Hindlimb muscle (tissue), 1 donor: Measurements from ENCODE around the gene SLC12A3. TPM values are rescaled to one million over a fixed set of nuclear protein-coding genes. Genes with fewer than 3 reads are reported as not detected.
"Not testable (repeated sequence)": the region's sequence is repeated elsewhere in the genome, so short reads cannot be mapped to it uniquely, and the experiment has no call there.

ENCODE experiments used
- DNase-seq: peaks from one replicate; pipeline ENCODE4 v3.0.0-alpha.2; 2013
- polyA plus RNA-seq: library from polyadenylated mRNA; unstranded; fragments of 120-200 nt; gene quantifications from one replicate; pipeline ENCODE4 v1.2.1, GENCODE V29; 2013; ENCODE audit not compliant: insufficient read length

The SLC12A3 gene
- polyA plus RNA-seq, 1 donor: 0.05 TPM

- DNase-seq: no peak
These were observed 5.4 kb downstream of the SLC12A3 start for GRCh38 chr16:56870276-56870888.

DNA sequence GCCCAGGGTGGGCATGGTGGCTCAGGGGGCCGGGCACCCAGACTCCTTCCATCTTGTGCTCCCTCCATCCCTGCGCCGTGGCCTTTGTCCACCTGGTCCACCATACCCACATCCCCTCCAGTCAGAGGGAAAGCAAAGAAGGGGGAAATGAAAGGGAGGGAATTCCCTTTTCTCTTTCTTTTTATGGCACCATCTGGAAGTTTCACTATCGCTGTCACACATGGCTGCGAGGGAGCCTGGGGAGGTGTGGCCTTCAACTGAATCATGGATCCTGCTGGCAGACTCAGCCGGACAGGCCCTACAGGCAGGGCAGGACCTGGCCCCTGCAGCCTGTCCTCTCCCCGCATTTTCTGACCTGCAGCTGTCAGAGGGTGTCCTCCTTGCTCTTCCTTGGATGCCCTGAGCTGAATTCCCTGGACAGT, 6.2 kb downstream of the SLC12A3 start:
- no peak for DNase-seq

- DNase-seq: no peak
These were observed 7.9 kb downstream of the SLC12A3 start for GRCh38 chr16:56872863-56873391.

DNA sequence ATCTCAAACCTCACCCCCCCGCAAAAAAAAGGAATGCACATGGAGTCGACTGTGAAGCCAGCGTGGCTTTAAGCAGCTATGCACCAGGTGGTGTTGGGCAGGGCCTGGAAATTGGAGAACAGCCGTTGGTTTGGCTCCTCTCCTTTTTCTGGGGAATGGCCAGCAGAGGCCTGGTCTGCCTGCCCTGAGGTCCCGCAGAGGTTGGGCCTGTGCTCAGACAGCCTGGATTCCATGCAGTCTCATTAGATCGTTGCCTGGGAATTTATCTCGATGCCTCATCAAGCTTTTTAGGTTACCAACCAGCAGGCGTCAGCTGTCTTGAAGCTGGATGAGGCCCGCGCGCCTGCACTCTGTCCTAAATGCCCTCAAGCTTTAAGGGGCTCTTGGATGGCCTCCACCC, 9.8 kb downstream of the SLC12A3 start:
- DNase-seq: no peak

DNA sequence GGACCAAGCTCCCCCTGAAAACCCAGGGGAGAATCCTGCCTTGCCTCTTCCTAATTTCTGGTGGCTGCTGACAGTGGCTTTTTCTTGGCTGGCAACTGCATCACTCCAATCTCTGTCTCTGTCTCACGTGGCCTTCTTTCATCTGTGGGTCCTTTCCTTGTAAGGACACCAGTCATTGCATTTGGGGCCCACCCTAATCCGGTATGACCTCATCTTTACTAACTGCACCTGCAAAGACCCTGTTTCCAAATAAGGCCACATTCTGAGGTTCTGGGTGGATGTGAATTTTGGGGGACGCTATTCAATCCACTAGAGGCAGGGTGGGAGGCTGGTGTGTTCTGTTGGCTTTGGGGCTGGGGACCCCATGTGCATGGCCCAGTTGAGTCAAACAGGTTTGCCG, 11.0 kb downstream of the SLC12A3 start:
- no peak for DNase-seq

GRCh38 chr16:56877486-56878182, 12.6 kb downstream of the SLC12A3 start:
- no peak for DNase-seq

DNA sequence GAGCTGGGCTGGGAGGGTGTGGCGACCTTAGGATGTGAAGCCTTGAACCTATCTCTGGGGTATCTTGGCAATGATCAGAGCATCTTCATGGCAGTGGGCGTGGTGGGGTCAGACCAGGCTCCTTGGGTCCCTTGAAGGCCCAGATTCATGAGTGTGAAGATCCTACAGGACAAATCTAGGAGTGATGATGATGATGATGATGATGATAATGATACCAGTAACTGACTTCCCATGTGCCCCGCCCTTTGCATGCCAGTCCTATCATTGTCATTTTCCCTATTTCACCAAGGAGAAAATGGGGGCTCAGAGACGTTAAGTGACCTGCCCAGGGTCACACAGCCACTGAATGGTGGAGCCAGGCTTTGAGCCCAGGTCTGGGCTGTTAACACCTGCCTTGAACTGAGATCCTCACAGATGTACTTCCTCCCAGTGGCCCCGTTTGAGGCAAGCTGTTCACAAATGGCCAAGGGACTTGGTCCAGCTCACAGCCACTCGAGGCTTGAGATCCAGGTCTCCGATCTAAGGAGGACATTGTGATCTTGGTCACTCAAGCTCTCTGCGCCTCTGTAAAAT, 13.4 kb downstream of the SLC12A3 start:
- DNase-seq: no peak

DNA sequence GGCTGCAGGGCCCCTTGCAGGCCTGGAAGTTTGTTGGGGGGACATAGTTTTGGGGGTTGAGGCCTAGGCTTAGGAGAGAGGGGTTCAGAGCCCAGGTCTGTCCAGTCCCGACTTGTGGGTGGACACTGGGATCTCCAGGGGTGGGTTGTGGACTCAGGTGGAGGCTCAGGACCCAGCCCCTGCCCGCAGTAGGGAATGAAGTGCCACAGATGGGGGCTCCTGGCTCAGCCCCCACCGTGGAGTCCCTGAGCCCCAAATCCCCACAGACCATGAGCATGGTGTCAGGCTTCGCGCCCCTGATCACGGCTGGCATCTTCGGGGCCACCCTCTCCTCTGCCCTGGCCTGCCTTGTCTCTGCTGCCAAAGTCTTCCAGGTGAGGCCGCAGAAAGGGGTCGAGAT, 14.3 kb downstream of the SLC12A3 start:
- DNase-seq: no peak

GRCh38 chr16:56880176-56880575, 15.2 kb downstream of the SLC12A3 start:
- no peak for DNase-seq

DNA sequence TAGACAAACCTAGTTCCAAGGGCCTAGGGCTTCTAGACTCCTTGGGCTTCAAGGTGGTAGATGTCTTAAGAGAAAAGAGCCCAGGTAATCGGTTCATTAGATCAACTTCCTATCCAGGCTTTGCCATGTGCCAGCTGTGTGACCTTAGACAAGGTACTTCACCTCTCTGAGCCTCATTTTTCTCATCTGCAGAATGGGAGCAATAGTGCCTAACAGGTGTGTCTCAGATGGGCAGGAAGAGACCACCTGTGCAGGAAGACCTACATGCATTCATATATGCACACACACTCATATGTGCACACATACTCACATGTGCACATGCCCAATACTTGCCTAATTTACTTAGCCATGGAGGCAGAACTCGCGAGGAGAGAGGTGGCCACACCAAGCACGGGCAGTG, 15.7 kb downstream of the SLC12A3 start:
- no peak for DNase-seq

- no peak for DNase-seq
These were observed 17.2 kb downstream of the SLC12A3 start for GRCh38 chr16:56882077-56882800.

DNA sequence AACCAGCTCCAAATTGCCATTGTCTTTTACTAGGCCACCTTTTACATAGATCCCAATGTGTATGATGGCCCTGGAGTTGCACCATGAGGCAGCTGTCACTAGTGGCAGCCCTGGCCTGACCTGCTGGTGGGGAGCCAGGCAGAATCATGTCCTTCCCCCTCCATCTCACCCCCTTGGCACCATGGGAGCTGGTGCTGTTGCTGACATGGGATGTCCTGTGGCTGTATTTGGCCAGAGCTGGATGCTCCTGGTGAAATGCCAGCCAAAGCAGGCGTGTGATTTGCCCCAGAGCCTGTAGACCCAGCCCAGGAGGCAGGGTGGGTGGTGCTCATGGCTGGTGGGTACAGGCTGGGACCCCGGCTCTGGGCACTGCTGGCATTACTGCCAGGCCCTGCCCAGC, 18.6 kb downstream of the SLC12A3 start:
- no peak for DNase-seq

DNA sequence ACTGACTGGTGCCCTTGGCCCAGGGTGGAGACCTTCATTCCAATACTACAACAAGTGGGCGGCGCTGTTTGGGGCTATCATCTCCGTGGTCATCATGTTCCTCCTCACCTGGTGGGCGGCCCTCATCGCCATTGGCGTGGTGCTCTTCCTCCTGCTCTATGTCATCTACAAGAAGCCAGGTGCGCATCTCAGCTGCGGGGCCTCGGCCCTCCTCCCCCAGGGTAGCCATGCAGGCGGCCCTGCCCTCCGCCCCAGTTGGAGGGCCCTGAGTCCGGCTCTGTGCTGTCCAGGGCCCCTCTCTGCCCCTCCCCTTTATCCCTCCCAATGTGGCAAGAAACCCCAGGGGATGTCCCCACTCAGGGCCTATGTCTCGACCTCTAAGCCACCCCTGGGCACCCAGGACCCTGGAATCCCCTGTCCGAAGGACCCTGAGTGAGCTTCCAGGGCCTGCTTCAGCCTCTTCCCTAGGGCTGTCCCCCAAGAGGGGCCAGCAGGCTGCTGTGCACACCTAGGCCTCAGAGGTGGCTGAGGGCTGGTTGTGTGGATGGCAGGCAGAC, 19.1 kb downstream of the SLC12A3 start:
- DNase-seq: no peak

- DNase-seq: not testable (repeated sequence)
These were observed 19.9 kb downstream of the SLC12A3 start for GRCh38 chr16:56884929-56885328.

- no peak for DNase-seq
These were observed 20.6 kb downstream of the SLC12A3 start for GRCh38 chr16:56885446-56886162.

- DNase-seq: no peak
These were observed 21.3 kb downstream of the SLC12A3 start for GRCh38 chr16:56886296-56886695.

DNA sequence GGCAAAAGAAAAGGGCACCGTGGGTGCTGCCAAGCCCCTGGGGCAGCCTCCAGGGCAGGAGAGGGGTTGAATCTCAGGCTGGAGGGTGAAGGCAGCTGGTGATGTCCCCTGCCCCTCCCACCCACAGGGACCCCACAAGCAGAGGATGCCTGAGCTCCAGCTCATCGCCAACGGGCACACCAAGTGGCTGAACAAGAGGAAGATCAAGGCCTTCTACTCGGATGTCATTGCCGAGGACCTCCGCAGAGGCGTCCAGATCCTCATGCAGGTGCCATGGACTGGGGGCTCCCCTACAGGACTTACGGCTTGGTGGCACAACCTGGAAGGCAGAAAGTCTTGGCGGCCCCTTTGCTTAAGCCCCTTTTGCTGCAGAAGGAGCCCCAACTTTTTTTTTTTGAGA, 21.8 kb downstream of the SLC12A3 start:
- DNase-seq: no peak

- no peak for DNase-seq
These were observed 23.8 kb downstream of the SLC12A3 start for GRCh38 chr16:56888806-56889205.

DNA sequence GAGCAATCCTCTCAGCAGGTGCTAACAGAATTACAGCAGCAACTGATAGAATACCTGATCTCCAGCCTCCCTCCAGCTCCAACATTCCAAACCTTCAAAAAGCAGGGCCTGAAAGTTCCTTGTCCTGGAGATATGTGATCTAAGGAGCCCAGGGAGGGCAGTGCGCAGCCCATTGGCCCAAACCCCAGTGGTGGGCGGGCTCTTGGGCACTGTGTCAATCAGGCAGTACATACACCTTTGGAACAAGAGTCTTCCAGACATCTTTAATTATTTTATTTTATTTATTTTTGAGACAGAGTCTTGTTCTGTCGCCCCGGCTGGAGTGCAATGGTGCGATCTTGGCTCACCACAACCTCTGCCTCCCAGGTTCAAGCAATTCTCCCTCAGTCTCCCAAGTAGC, 24.2 kb downstream of the SLC12A3 start:
- DNase-seq: no peak

- DNase-seq: no peak
These were observed 26.7 kb downstream of the SLC12A3 start for GRCh38 chr16:56891685-56892084.

- no peak for DNase-seq
These were observed 27.7 kb downstream of the SLC12A3 start for GRCh38 chr16:56892705-56893104.

DNA sequence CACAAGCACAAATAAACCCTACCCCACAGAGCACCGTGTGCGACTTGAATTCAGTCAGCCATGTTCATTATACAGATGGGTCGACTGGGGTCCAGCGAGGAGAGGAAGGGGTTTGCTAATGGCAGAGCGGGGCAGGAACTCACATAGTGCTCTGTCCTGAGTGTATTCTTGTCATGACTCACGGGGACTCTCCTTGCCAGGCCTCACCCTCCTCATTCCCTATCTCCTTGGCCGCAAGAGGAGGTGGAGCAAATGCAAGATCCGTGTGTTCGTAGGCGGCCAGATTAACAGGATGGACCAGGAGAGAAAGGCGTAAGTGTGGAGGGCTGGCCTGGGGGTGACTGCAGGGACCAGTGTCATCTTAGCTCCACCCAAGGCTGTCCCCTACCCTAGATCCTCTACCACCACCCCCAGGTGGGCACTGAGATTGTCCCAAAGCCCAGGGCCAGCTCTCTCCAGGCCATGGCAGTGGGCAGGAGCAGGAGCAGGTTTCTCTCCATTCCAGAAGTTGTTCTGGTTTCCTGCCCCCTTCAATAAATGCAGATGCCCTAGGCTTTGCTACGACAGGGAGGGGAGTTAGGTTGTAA, 29.4 kb downstream of the SLC12A3 start:
- no peak for DNase-seq
